Spleen (tissue), 11 donors: ENCODE results near the gene TTC16. TPM values are rescaled to one million over a fixed set of nuclear protein-coding genes. Genes with fewer than 3 reads are reported as not detected.

ENCODE experiments used
- DNase-seq: peaks from one replicate; pipeline ENCODE4 v3.0.0-alpha.2; 2020
- H3K27ac ChIP-seq, 8 donors: fragments of 200-600 bp; sonication (generic) in 7 of 8; 1 replicate in 4 of 8; 2 replicates in 4 of 8; pipeline versions ENCODE4 v1.5.0 to v1.8.0; 2016 to 2021; ENCODE audit warnings: inconsistent platforms in 4 of 8, mild to moderate bottlenecking in 4 of 8, moderate library complexity in 1 of 8
- H3K27me3 ChIP-seq, 7 donors: fragments of 200-600 bp; sonication (generic) in 6 of 7; replicated peaks in 1 of 7; 1 replicate in 4 of 7; 2 replicates in 3 of 7; pipeline versions ENCODE4 v1.5.0 to v1.8.0; 2016 to 2021; ENCODE audit warnings: inconsistent platforms in 3 of 7, mild to moderate bottlenecking in 1 of 7
- H3K36me3 ChIP-seq, 6 donors: fragments of 200-600 bp; sonication (generic) in 5 of 6; 1 replicate in 4 of 6; 2 replicates in 2 of 6; pipeline versions ENCODE4 v1.5.0 to v1.8.0; 2016 to 2021; ENCODE audit warnings: inconsistent platforms in 2 of 6
- H3K4me1 ChIP-seq, 6 donors: fragments of 200-600 bp; sonication (generic) in 5 of 6; 1 replicate in 3 of 6; 2 replicates in 3 of 6; pipeline versions ENCODE4 v1.5.0 to v1.8.0; 2016 to 2021; ENCODE audit warnings: inconsistent platforms in 3 of 6
- H3K4me3 ChIP-seq, 8 donors: fragments of 200-600 bp; sonication (generic) in 7 of 8; 1 replicate in 4 of 8; 2 replicates in 4 of 8; pipeline versions ENCODE4 v1.5.0 to v1.8.0; 2016 to 2021; ENCODE audit warnings: inconsistent platforms in 4 of 8, mild to moderate bottlenecking in 4 of 8, moderate library complexity in 2 of 8
- H3K9me3 ChIP-seq, 8 donors: fragments of 200-600 bp; sonication (generic) in 7 of 8; 1 replicate in 4 of 8; 2 replicates in 4 of 8; pipeline versions ENCODE4 v1.5.0 to v1.8.0; 2016 to 2021; ENCODE audit warnings: inconsistent platforms in 4 of 8
- POLR2A ChIP-seq, 3 donors: fragments of 450-650 bp; IDR thresholded peaks; one replicate each; pipeline ENCODE4 v1.5.1; 2017; ENCODE audit warnings: antibody characterized with exemption in 3 of 3, mild to moderate bottlenecking in 1 of 3
- POLR2AphosphoS5 ChIP-seq, 3 donors: sonication (generic); formaldehyde crosslinking; IDR thresholded peaks; one replicate each; pipeline ENCODE4 v1.5.1; 2017; ENCODE audit warnings: antibody characterized with exemption in 3 of 3
- WGBS, 5 donors: extraction: QIAGEN DNeasy Blood & Tissue Kit in 3 of 5; methylation state at CpG; one replicate each; pipeline versions ENCODE4 v1.1.5 to v1.1.7; 2013 to 2018; 5-methylcytosine and 5-hydroxymethylcytosine counted together
- intact Hi-C: fragments of 100-400 bp; cut with DNase I; formaldehyde crosslinking; loops from one replicate; pipeline ENCODE4 v1.15.0; 2023; ENCODE audit warnings: low total_unique reads
- polyA plus RNA-seq, 3 donors: library from polyadenylated mRNA; stranded (reverse); fragments of 200-250 nt; gene quantifications; one replicate each; pipeline ENCODE4 v1.2.1, GENCODE V29; 2013
- total RNA-seq, 7 donors: library from RNA; depleted of rRNA in 3 of 7; stranded (reverse); fragments of >200 nt in 3 of 7; fragmentation: NEBNext Ultra II Directional in 4 of 7; extraction: Animal tissue kit (Norgen Biotek cat#: 25700) in 4 of 7; gene quantifications; one replicate each; pipeline versions ENCODE4 v1.1.0 to v1.2.1, GENCODE V29; 2016 to 2021
- TF ChIP-seq, protein P1 (sequence below), 11 experiments: fragments of 200-600 bp in 7 of 11; fragments of 450-650 bp in 4 of 11; sonication (generic) in 4 of 11; IDR thresholded peaks in 8 of 11; conservative IDR thresholded peaks in 3 of 11; 1 replicate in 7 of 11; 2 replicates in 4 of 11; pipeline versions ENCODE4 v1.4.0 to v1.8.0; 2016 to 2021; ENCODE audit warnings: antibody characterized with exemption in 11 of 11, inconsistent platforms in 4 of 11, mild to moderate bottlenecking in 1 of 11
- donor health status: healthy with polysubstance abuse.
- donor health status: DM: no; HTN: no; CAD: no; lungs with moderate emphysema.
- donor health status: DM: no; HTN: no; CAD: no.
- donor health status: Bipolar disorder and iron deficiency.
- donor health status: healthy.
- donor health status: DM: no; HTN: no; CAD: no.
- donor health status: DM: yes; HTN: yes; CAD: no.

The TTC16 gene
- total and polyA plus RNA-seq, 10 donors = 0.12 to 3.1 (median 1.8) TPM

DNA sequence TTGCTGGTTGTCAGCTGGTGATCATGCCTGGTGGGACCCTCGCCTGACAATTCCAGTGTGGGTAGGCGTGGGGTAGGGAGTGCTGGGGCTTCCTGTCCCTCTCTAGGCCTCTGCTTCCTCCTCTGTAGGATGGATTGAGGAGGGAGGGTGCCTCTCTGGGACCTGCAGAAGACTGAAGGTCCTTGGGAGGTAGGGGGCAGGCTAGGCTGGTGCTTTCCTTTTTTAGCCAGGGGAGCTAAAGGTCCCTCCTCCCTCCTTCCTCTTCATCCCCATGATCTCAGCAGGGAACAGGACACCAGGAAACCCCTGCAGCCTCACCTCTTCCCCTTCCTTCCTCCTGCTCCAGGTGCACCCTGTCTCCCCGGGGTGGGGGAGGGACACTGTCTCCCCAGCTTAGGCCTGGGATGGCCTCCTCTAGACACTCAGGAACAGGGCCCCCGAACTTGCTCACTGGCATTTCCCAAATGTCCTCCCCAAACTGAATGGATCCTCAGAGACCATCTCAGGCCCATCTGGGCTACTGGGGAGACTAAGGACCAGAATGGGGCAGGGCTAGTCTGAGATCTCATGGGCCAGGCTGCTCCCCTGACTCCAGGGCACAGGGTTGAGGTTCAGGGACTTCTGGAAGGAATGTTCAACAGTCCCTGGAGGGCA is 54.2 kb downstream of the TTC16 start:
- peaks cover 45 to 100% (median 88%) of the 10 kb centered on the region in 6 donors for H3K4me1 ChIP-seq
- H3K27ac ChIP-seq = peak overlapping the region; percentile 48 to 92 (median 87)
- DNase-seq = peak; percentile 80
- TF ChIP-seq POLR2A (IDR thresholded peaks at IDR 0.05) (no peak), POLR2AphosphoS5 (IDR thresholded peaks at IDR 0.05) (peak in 2 of 3 donors; percentile 67 to 75)
- TF ChIP-seq, protein P1, sequence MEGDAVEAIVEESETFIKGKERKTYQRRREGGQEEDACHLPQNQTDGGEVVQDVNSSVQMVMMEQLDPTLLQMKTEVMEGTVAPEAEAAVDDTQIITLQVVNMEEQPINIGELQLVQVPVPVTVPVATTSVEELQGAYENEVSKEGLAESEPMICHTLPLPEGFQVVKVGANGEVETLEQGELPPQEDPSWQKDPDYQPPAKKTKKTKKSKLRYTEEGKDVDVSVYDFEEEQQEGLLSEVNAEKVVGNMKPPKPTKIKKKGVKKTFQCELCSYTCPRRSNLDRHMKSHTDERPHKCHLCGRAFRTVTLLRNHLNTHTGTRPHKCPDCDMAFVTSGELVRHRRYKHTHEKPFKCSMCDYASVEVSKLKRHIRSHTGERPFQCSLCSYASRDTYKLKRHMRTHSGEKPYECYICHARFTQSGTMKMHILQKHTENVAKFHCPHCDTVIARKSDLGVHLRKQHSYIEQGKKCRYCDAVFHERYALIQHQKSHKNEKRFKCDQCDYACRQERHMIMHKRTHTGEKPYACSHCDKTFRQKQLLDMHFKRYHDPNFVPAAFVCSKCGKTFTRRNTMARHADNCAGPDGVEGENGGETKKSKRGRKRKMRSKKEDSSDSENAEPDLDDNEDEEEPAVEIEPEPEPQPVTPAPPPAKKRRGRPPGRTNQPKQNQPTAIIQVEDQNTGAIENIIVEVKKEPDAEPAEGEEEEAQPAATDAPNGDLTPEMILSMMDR (IDR thresholded peaks at IDR 0.05 in 8 of 11, conservative IDR thresholded peaks at IDR 0.05 in 3 of 11) = peak in 3 of 11 experiments; percentile 9 to 29 (median 19)
- H3K4me3 ChIP-seq = peak overlapping the region; percentile 54 to 85 (median 76)
- WGBS, 5 donors = 11 to 32% (median 21%) methylated on average over 3 to 4 of the region's 4 CpGs
- H3K27me3 ChIP-seq = no peaks in the 10 kb centered on the region
- no peaks in the 10 kb centered on the region for H3K9me3 ChIP-seq
- H3K36me3 ChIP-seq = peaks cover 0 to 80% (median 38%) of the 10 kb centered on the region in 6 donors
- intact Hi-C loops = no loop called here

DNA sequence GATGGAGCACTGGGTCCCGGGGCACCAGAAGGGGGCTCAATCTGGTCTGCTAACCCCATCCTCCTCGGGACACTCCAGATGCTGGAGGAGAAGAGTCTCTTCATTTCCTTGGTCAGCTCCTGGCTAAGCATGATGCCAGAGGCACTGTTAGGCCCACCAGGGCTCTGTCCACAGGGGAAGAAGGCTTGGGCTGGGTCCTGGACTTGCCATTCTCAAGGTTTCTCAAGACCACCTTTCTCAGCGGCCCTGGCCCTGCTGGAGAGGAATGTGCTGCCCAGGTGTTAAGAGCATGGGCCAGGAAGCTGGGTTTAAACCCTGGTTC is 54.7 kb downstream of the TTC16 start:
- no peaks in the 10 kb centered on the region for H3K9me3 ChIP-seq
- peaks cover 0 to 76% (median 36%) of the 10 kb centered on the region in 6 donors for H3K36me3 ChIP-seq
- intact Hi-C loops = no loop called here
- TF ChIP-seq, protein P1 (IDR thresholded peaks at IDR 0.05 in 8 of 11, conservative IDR thresholded peaks at IDR 0.05 in 3 of 11) = no peak
- no peak for TF ChIP-seq POLR2A (IDR thresholded peaks at IDR 0.05)
- TF ChIP-seq POLR2AphosphoS5 (IDR thresholded peaks at IDR 0.05) = no peak
- no peaks in the 10 kb centered on the region for H3K27me3 ChIP-seq
- 17 to 30% (median 22%) methylated on average over 1 to 3 of the region's 3 CpGs for WGBS, 5 donors
- DNase-seq = peak; percentile 84
- peaks cover 41 to 100% (median 88%) of the 10 kb centered on the region in 6 donors for H3K4me1 ChIP-seq
- H3K27ac ChIP-seq = peak overlapping the region; percentile 48 to 92 (median 87)
- peak overlapping the region; percentile 54 to 85 (median 76) for H3K4me3 ChIP-seq

DNA sequence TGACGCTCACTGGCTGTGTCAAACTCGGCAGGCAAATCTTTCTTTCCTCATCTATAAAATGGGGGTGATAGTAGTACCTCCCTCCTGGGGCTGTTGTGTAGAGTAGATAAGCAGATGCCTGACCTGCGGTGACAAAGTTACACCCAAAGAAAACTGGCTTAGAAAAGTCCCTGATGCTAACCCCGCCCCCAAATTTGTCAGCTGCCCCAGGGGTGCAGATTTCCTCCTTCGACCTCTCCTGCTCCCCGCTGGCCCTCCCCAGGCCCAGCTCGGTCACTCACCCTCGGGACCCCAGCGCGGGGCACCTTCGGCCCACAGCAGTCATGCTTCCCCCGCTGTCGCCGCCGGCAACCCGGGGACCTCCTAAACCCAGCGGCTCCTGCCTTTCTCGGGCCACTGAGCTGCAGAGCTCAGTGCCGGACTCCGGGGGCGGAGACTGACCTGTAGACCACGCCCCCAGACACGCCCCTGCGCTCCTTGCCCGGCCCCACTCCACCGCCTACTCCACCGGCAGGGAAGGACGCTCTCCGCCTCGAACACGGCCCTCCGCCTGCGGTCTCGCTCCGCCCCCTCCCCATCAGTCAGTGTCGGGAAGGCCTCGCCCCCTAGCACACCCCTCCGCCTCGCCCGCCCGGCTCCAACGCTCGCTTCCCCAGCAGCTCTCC is 55.2 kb downstream of the TTC16 start:
- Histone ChIP-seq H3K27ac (peak overlapping the region; percentile 48 to 92 (median 87)), H3K36me3 (peaks cover 0 to 71% (median 33%) of the 10 kb centered on the region in 6 donors), H3K27me3 (no peaks in the 10 kb centered on the region), H3K9me3 (no peaks in the 10 kb centered on the region), H3K4me1 (peaks cover 42 to 100% (median 88%) of the 10 kb centered on the region in 6 donors), H3K4me3 (peak overlapping the region; percentile 54 to 85 (median 76))
- intact Hi-C loops = no loop called here
- peak; percentile 100 for DNase-seq
- WGBS, 5 donors = 1 to 6% (median 1%) methylated on average over 6 to 43 of the region's 43 CpGs
- TF ChIP-seq, protein P1 (IDR thresholded peaks at IDR 0.05 in 8 of 11, conservative IDR thresholded peaks at IDR 0.05 in 3 of 11) = peak in 8 of 11 experiments; percentile 14 to 58 (median 32)
- TF ChIP-seq POLR2A (IDR thresholded peaks at IDR 0.05) = peak; percentile 37 to 59 (median 56)
- peak; percentile 88 to 95 (median 94) for TF ChIP-seq POLR2AphosphoS5 (IDR thresholded peaks at IDR 0.05)
